GM19099 (cell line): ENCODE measurements around the gene SPACA6.

Experiments used
- POLR2A ChIP-seq: IDR thresholded peaks from 3 replicates; pipeline ENCODE4 v1.6.1; 2011; ENCODE audit warnings: low read depth; ENCODE audit not compliant: insufficient read length; ENCODE audit errors: extremely low read depth

SPACA6 gene

GRCh38 chr19:51687791-51688670 lies 5.1 kb upstream of the SPACA6 start:
- no peak for TF ChIP-seq POLR2A

GRCh38 chr19:51688671-51689571 lies 4.2 kb upstream of the SPACA6 start:
- no peak for TF ChIP-seq POLR2A

GRCh38 chr19:51689751-51690453 lies 3.2 kb upstream of the SPACA6 start:
- no peak for TF ChIP-seq POLR2A

GRCh38 chr19:51690454-51691073 lies 2.6 kb upstream of the SPACA6 start:
- TF ChIP-seq POLR2A = no peak

GRCh38 chr19:51691074-51691583 lies 2.0 kb upstream of the SPACA6 start:
- no peak for TF ChIP-seq POLR2A

GRCh38 chr19:51691584-51692428 lies 1.3 kb upstream of the SPACA6 start:
- TF ChIP-seq POLR2A = no peak

GRCh38 chr19:51692468-51692867 lies 662 bp upstream of the SPACA6 start:
- no peak for TF ChIP-seq POLR2A

GRCh38 chr19:51693819-51694218 lies 689 bp downstream of the SPACA6 start:
- no peak for TF ChIP-seq POLR2A

GRCh38 chr19:51694318-51695085 lies 1.4 kb downstream of the SPACA6 start:
- TF ChIP-seq POLR2A = no peak

GRCh38 chr19:51695088-51695487 lies 2.0 kb downstream of the SPACA6 start:
- no peak for TF ChIP-seq POLR2A

- no peak for TF ChIP-seq POLR2A
Observed at GRCh38 chr19:51695702-51696315, 2.7 kb downstream of the SPACA6 start.

- TF ChIP-seq POLR2A = no peak
Observed at GRCh38 chr19:51696606-51697005, 3.5 kb downstream of the SPACA6 start.
